K562 (cell line): ENCODE measurements around the gene BSPRY. TPM values are rescaled to one million over a fixed set of nuclear protein-coding genes. Genes with fewer than 3 reads are reported as not detected.
A peak's percentile ranks its signal among the peaks of the same experiment; 100 is the strongest.

Experiments used
- C11orf30 ChIP-seq: fragments of 450-650 bp; IDR thresholded peaks from 2 replicates; pipeline ENCODE4 v1.6.1; 2016; ENCODE audit warnings: low read depth, mild to moderate bottlenecking
- DEAF1 ChIP-seq: fragments of 450-650 bp; formaldehyde crosslinking; IDR thresholded peaks from 2 replicates; pipeline ENCODE4 v1.4.0; 2020; ENCODE audit warnings: mild to moderate bottlenecking, moderate library complexity
- NR3C1 ChIP-seq: sonication (generic); formaldehyde crosslinking; IDR thresholded peaks from 2 replicates; pipeline ENCODE4 v1.8.1; 2022; ENCODE audit warnings: missing genetic modification reagents
- RAD21 ChIP-seq, 2 experiments: fragments of 250-450 bp in 1 of 2; fragments of 450-650 bp in 1 of 2; sonication (Bioruptor Pico) in 1 of 2; formaldehyde crosslinking in 1 of 2; IDR thresholded peaks in 1 of 2; conservative IDR thresholded peaks in 1 of 2; 2 replicates each; pipeline versions ENCODE4 v1.4.0 to v1.8.0; 2020 to 2022; ENCODE audit warnings: mild to moderate bottlenecking in 2 of 2, moderate library complexity in 1 of 2
- TCF7 ChIP-seq: sonication (generic); IDR thresholded peaks from 2 replicates; pipeline ENCODE4 v1.6.1; 2016; ENCODE audit warnings: antibody characterized with exemption, borderline replicate concordance
- U2AF1 ChIP-seq: fragments of 200-400 bp; formaldehyde crosslinking; optimal IDR thresholded peaks from 2 replicates; pipeline ENCODE3; 2017; ENCODE audit warnings: mild to moderate bottlenecking, low read depth, low read length, moderate library complexity
- ZNF316 ChIP-seq: fragments of 450-650 bp; IDR thresholded peaks from 2 replicates; pipeline ENCODE4 v1.6.1; 2016
- polyA plus RNA-seq, 8 experiments: library from polyadenylated mRNA; depleted of rRNA in 4 of 8; stranded (reverse) in 5 of 8; unstranded in 3 of 8; fragments of >200 nt; fragmentation: Nextera tagmentation in 2 of 8; fragmentation: Illumina TruSeq in 1 of 8; extraction: Ambion mirVana in 2 of 8; extraction: Trizol in 1 of 8; gene quantifications; 2 replicates each; pipeline versions ENCODE4 v1.2.1 to v1.2.3, GENCODE V29; 2011 to 2014; ENCODE audit warnings: inconsistent platforms in 1 of 8, missing spikeins in 1 of 8
- total RNA-seq, 7 experiments: library from RNA; depleted of rRNA in 6 of 7; stranded (reverse); fragments of >200 nt in 6 of 7; fragmentation: Illumina TruSeq in 2 of 7; extraction: Trizol in 2 of 7; gene quantifications; 2 replicates each; pipeline versions ENCODE4 v1.2.1 to v1.2.3, GENCODE V29; 2011 to 2021; ENCODE audit warnings: low replicate concordance in 1 of 7
- TF ChIP-seq, protein P1 (sequence below), 3 experiments: IDR thresholded peaks in 2 of 3; conservative IDR thresholded peaks in 1 of 3; 2 replicates each; pipeline ENCODE4 v1.5.1; 2011 to 2012; ENCODE audit warnings: low read length in 3 of 3, mild to moderate bottlenecking in 3 of 3, control low read depth in 2 of 3, improper control_type of control experiment in 1 of 3, inconsistent platforms in 1 of 3, low read depth in 1 of 3, mixed read lengths in 1 of 3, moderate library complexity in 1 of 3; ENCODE audit not compliant: insufficient read depth in 2 of 3
- TF ChIP-seq, protein P2 (sequence below): fragments of 250-450 bp; sonication (Bioruptor Pico); IDR thresholded peaks from 2 replicates; pipeline ENCODE4 v1.8.0; 2022; ENCODE audit warnings: inconsistent platforms

Gene BSPRY
- total and polyA plus RNA-seq, 9 of the 15 experiments (the other 6 are each of a cell fraction or from before 2014, with no cell fraction given), result 0.07 to 0.67 (median 0.18) TPM

DNA sequence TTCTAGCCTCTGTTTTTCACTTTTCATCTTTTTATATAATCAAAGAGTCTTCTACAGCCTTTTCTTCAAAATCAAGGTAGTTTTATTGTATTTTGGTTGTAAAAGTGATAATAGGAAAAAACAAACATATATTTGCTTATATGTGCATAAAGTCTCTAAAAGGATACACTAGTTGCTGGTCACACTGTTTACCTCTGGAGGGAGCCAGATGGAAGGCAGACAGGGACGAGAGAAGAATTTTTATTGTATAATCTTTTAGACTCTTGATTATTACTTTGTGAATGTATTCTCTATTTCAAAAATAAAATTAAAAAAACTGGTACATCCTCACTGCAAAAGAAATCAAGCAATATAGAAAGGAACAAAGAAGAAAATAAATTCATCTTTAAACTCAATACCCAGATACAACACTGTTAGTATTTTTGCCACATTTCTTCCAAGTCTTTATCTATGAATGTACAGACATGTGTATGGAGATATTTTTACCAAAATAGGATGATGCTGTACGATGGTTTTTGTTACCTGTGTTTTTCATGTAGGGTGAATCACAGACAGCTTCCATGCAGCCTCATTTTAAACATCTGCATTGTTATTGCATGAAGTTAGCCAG is 40.0 kb upstream of the BSPRY start (continued):
- TF ChIP-seq RAD21 (CRISPR knock-in tag; conservative IDR thresholded peaks at IDR 0.05 in 1 of 2, IDR thresholded peaks at IDR 0.05 in 1 of 2), result peak; percentile 91 to 92
- TF ChIP-seq U2AF1, result no peak
- peak; percentile 42; the same call in 1 of the 2 replicates for TF ChIP-seq ZNF316
- TF ChIP-seq, protein P1, sequence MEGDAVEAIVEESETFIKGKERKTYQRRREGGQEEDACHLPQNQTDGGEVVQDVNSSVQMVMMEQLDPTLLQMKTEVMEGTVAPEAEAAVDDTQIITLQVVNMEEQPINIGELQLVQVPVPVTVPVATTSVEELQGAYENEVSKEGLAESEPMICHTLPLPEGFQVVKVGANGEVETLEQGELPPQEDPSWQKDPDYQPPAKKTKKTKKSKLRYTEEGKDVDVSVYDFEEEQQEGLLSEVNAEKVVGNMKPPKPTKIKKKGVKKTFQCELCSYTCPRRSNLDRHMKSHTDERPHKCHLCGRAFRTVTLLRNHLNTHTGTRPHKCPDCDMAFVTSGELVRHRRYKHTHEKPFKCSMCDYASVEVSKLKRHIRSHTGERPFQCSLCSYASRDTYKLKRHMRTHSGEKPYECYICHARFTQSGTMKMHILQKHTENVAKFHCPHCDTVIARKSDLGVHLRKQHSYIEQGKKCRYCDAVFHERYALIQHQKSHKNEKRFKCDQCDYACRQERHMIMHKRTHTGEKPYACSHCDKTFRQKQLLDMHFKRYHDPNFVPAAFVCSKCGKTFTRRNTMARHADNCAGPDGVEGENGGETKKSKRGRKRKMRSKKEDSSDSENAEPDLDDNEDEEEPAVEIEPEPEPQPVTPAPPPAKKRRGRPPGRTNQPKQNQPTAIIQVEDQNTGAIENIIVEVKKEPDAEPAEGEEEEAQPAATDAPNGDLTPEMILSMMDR (IDR thresholded peaks at IDR 0.05 in 2 of 3, conservative IDR thresholded peaks at IDR 0.05 in 1 of 3; ENCODE audit: insufficient read depth in 2 of 3, low read depth in 1 of 3, low read length in 3 of 3), result peak; percentile 57 to 90 (median 62); a peak in 5 of 6 replicates
- TF ChIP-seq C11orf30, result peak; percentile 41; the same call in 1 of the 2 replicates
- no peak for TF ChIP-seq TCF7
- TF ChIP-seq, protein P2, sequence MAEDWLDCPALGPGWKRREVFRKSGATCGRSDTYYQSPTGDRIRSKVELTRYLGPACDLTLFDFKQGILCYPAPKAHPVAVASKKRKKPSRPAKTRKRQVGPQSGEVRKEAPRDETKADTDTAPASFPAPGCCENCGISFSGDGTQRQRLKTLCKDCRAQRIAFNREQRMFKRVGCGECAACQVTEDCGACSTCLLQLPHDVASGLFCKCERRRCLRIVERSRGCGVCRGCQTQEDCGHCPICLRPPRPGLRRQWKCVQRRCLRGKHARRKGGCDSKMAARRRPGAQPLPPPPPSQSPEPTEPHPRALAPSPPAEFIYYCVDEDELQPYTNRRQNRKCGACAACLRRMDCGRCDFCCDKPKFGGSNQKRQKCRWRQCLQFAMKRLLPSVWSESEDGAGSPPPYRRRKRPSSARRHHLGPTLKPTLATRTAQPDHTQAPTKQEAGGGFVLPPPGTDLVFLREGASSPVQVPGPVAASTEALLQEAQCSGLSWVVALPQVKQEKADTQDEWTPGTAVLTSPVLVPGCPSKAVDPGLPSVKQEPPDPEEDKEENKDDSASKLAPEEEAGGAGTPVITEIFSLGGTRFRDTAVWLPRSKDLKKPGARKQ, result no peak
- TF ChIP-seq DEAF1 (CRISPR knock-in tag), result peak; percentile 76
- no peak for TF ChIP-seq NR3C1 (CRISPR knock-in tag)
